ENCODE data around the gene SAMD4A.
"Not testable (repeated sequence)": the region's sequence is repeated elsewhere in the genome, so short reads cannot be mapped to it uniquely, and the experiment has no call there.

SAMD4A gene

GRCh38 chr14:54784060-54784459, 217.1 kb downstream of the SAMD4A start:
- no peak for DNase-seq (ENCODE audit: low read depth)

GRCh38 chr14:54784657-54785056, 217.7 kb downstream of the SAMD4A start:
- DNase-seq (ENCODE audit: low read depth): no peak

DNA sequence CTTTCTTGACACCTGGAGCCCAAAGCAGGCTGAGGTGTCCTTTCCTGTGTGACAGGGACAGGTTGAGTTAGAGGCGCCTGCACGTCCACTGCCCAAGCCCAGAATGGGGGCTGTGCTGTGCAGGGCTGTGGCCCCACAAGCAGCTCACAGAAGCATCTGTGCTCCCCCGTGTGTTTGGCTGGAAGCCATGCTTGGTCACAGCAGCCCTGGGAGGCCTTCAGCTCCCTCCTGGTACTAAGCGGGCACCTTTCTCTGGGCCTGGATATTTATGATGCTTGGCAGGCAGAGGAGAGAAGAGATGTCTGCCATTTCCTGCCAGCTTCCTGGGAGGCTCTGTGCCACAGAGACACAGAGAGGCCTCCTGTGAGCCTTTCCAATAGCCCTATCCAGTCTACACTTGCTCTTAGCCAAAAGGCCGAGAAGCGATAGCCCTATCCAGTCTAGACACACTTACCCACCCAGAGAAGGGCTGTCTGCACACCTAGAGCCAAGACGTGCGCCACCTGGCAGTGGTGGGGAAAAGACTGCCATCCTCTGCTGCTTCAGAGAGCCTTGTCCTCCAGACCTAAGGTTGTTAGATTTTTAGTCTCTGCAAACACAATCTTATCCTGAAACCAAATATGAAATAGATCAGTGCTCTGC, 218.3 kb downstream of the SAMD4A start:
- no peak for DNase-seq (ENCODE audit: low read depth)

GRCh38 chr14:54785778-54786770, 219.1 kb downstream of the SAMD4A start:
- DNase-seq (ENCODE audit: low read depth): no peak

DNA sequence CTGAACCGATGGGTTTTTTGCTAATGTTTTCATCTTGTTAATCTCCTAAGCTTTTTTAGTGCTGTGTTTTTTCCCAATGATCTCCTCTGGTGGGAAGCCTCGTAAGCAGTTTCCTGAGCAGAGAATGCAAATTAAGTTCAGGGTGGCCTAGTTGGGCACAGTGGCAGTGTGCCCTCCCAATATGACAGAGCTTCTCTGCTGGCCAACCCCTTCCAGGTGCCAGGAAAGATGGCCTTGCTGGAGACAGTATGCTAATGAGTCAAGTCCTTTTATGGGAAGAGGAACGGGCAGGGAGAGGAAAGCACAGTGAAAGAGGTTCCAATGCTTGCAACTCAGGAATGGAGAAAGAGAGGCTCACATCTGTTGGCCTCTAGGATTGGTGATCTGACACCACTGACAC, 219.9 kb downstream of the SAMD4A start:
- DNase-seq (ENCODE audit: low read depth): no peak

DNA sequence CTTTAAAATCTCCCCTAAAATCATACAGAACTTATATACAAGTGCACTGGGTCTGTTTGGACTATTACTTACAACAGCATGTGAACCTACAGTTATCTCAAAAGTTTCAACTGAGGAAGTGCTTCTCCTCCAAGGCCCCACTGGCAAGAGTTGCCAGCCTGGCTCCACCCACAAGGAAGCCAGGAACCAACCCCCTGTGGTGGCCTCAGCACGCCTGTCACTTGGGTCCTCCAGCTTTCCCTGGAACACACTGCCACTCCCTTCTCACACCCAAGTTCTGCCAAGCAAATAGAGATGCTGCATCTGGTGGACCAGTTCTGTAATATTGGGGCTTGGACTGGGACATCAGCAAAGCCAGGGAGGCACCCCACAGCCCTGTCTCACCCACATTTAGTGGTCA, 220.3 kb downstream of the SAMD4A start:
- no peak for DNase-seq (ENCODE audit: low read depth)

GRCh38 chr14:54788701-54789100, 221.8 kb downstream of the SAMD4A start:
- no peak for DNase-seq (ENCODE audit: low read depth)

- DNase-seq (ENCODE audit: low read depth): no peak
Measured at GRCh38 chr14:54789166-54789565, 222.2 kb downstream of the SAMD4A start.

GRCh38 chr14:54789781-54790480, 223.0 kb downstream of the SAMD4A start:
- DNase-seq (ENCODE audit: low read depth): no peak

GRCh38 chr14:54791001-54791400, 224.1 kb downstream of the SAMD4A start:
- no peak for DNase-seq (ENCODE audit: low read depth)

DNA sequence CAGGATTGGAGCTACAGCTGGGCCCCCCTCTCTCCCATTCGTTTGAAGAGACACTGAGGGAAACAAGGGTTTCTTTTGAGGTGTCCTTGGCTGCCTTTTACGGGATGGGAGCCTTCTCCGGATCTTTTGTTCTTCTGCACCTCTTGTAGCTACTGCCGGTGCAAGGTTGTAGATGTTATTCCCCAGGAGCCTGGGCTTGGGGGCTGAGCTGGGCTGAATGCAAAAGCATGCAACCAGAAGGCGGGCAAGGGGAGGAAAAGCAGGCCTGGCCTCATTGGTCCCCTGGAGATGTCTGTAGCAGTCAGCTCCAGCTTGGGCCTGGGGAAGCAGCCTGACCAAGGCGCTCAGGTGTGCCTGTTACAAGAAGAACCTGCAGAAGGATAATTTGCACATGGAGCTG, 225.4 kb downstream of the SAMD4A start:
- DNase-seq (ENCODE audit: low read depth): no peak

DNA sequence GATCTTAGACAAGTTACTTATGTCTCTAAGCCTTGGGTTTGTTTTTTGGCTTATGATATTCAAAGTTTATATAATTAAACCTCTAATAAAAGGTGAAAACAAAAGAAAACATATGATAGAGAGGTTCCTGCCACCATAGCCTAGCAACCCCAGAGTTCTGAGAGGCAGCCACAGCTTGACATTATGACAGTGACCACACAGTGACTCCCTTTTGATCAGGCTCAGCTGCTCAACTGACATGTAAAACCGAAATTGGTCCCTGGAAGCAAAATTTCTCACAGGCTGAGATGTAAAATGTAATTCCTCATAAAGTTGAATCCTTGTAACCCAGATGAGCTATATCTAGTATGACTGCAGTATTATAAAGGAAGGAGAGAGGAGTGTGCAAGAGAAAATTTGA, 227.2 kb downstream of the SAMD4A start:
- no peak for DNase-seq (ENCODE audit: low read depth)

DNA sequence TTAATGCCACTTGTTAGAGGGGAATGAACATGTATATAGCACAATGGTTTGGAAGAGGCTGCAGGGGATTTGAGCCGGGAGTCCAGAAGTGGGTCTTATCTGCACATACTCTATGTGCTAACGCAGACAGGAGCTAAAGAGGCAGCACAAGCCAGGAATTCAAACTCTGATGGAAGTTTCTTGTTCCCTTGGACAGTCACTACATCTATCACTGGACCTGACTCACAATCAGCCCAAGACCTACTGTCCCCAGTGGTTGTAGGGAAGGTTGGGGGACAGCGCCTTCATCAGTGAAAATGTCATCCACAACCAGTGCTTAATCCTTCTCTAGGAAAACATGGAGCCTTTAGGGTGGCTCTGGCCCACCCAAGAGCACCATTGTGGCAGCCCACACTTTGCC, 227.9 kb downstream of the SAMD4A start:
- DNase-seq (ENCODE audit: low read depth): no peak

- DNase-seq (ENCODE audit: low read depth): no peak
Measured at GRCh38 chr14:54796961-54797360, 230.0 kb downstream of the SAMD4A start.

GRCh38 chr14:54797556-54797955, 230.6 kb downstream of the SAMD4A start:
- no peak for DNase-seq (ENCODE audit: low read depth)

GRCh38 chr14:54797986-54798385, 231.1 kb downstream of the SAMD4A start:
- no peak for DNase-seq (ENCODE audit: low read depth)

DNA sequence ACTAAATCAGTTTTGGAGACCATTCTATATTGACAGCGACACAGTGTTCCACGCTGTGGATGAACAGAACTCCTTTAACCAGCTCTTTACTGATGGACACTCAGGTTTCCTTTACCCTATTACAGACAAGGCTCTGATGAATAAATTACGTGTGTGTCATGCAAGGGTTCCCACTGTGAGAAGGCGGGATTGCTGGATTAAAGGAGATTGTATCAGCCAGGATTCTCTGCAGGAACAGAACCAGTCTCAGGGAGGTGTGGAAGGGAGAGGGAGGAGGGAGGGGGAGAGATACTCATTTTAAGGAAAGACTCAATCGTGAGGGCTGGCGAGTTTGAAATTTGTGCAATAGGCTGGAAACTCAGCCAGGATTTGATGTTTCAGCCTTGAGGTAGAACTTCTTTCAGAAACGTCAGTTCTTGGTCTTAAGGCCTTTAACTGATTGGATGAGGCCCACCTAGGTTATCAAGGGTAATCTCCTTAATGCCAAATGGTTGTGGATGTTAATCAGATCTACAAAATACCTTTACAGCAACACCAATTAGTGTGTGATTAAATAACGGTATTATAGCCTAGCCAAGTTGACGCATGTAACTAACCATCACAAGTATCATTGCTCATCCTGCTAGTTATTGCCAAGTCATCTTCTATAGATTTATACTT, 231.7 kb downstream of the SAMD4A start:
- DNase-seq (ENCODE audit: low read depth): no peak

DNA sequence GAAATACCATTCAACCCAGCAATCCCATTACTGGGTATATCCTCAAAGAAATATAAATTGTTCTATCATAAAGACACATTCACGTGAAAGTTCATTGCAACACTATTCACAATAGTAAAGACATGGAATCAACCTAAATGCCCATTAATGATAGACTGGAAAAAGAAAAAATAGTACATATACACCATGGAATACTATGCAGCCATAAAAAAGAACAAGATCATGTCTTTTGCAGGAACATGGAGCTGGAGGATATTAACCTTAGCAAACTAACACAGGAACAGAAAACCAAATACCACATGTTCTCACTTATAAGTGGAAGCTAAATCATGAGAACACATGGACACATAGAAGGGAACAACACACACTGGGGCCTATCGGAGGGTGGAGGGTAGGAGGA, 234.6 kb downstream of the SAMD4A start:
- DNase-seq (ENCODE audit: low read depth): not testable (repeated sequence)

- no peak for DNase-seq (ENCODE audit: low read depth)
Measured at GRCh38 chr14:54803396-54803795, 236.5 kb downstream of the SAMD4A start.

- no peak for DNase-seq (ENCODE audit: low read depth)
Measured at GRCh38 chr14:54803926-54804537, 237.1 kb downstream of the SAMD4A start.

GRCh38 chr14:54804538-54805041, 237.7 kb downstream of the SAMD4A start:
- no peak for DNase-seq (ENCODE audit: low read depth)

GRCh38 chr14:54805070-54805444, 238.1 kb downstream of the SAMD4A start:
- DNase-seq (ENCODE audit: low read depth): no peak
